GM21786 (cell line): ENCODE results near the gene DDAH2.
A peak's percentile ranks its signal among the peaks of the same experiment; 100 is the strongest.

ENCODE experiments used
- ATAC-seq: cut with Tn5 transposase; IDR thresholded peaks from one replicate; pipeline ENCODE4 v1.9.1; 2021; ENCODE audit not compliant: unreplicated experiment

DDAH2 gene

DNA sequence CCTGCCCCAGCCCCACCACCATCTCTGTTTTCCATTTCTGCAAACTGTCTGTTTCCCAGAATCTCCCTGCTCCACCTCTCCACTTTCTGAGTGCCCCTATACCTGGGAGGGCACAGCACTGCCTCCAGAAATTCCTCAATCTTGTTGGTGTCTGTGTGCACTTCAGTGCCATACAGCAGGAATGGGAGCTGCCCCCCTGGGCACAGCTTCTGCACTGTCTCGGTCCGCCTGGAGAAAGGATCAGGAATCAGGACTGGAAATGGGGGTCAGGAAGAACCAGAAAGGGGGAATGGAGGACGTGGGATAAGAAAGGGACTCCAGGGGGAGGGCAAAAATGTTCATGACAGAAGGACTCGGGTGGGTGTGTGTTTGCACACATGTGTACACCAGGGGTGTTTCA lies 4.6 kb upstream of the DDAH2 start:
- ATAC-seq: no peak

DNA sequence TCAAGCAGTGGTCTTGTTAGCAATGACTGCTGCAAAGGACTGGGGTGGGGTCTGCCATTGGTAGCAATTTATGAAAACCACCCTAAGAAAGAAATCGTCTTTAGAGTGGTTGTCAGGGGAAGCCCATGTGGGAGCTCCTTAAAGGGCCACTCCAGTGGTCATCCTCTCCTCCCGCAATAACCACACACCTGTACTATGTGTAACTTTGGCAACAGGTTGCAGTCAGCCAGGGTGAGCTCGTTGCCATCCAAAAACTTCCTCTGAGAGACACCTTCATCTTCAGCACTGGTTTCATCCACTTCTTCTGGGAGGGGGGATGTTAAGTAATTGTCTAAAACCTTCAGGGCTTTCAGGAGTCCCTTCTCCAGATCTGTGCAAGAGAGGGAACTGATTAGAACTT lies 2.9 kb upstream of the DDAH2 start:
- ATAC-seq: no peak

- ATAC-seq: no peak
These were observed 1.6 kb upstream of the DDAH2 start for GRCh38 chr6:31730631-31731086.

GRCh38 chr6:31729979-31730630 lies 1.0 kb upstream of the DDAH2 start:
- peak; percentile 40 for ATAC-seq

- peak; percentile 40 for ATAC-seq
These were observed 448 bp upstream of the DDAH2 start for GRCh38 chr6:31729515-31729978.

- no peak for ATAC-seq
These were observed 1.1 kb downstream of the DDAH2 start for GRCh38 chr6:31727717-31728671.

DNA sequence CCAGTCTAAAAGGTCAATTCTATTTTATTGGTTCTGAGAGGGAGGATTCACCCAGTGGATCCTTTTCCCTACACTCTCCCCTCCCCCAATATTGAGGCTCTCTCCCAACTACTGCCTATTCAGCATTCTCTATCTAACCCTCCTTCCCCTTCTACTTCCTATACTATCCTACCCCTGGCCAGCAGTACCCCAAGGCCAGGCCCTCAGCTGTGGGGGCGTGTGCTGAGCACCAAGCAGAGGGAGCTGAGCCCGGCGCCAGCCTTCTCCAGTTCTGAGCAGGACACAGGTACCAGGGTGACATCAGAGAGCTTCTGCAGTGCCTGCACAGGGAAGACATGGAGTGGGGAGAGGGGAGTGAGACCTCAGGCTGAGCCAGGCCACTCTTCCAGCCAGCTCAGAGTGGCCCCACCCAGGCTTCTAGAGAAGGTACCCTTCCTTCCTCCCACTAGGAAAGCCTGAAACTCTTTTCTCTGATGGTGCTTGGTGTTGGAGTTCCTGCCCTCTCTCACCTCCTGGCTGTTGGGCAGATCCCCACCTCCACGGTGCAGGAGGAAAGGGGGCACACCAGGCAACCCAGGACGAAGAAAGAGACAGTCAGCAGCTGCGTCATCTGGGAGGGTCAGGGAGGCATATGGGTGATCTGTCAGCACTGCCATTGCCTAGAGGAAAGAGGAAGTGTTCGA lies 1.9 kb downstream of the DDAH2 start:
- ATAC-seq: peak; percentile 54

GRCh38 chr6:31725502-31726350 lies 3.4 kb downstream of the DDAH2 start:
- no peak for ATAC-seq

DNA sequence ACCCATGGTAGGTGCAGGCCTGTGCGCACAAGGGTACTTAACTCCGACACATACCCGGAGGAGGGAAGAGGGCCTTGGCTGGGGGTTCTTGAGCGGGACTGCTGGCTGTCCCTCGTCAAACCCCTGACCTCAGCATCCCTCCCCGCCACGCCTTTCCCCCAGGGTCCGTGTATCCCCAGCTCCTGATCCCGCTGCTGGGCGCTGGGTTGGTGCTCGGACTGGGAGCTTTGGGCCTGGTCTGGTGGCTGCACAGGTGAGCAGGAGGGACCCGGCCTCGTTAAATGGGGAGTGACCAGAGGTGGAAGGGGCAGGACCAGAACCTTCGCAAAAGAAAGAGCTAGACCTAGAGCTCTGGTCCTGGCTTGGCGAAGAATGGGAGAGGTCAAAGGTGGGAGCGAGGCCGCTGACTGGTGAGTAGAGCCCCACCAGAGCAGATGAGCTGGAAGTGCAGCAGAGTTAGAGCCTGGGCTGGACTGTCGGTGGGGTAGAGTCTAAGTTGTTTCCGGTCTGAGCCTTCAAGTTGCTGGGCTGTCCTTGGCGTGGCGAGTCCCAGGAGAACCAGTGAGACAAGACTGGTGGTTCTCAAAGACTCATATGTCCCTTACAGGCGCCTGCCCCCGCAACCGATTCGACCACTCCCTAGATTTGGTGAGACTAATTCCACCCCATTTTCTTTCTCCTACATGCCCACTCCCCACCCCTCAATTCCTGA lies 5.0 kb downstream of the DDAH2 start:
- ATAC-seq: no peak

- ATAC-seq: no peak
These were observed 5.7 kb downstream of the DDAH2 start, which contains the start of gene MPIG6B for GRCh38 chr6:31723245-31723979. TSS of gene MPIG6B (plus strand) at chr6:31723373. CDS start at chr6:31723384, 11 bp downstream.

DNA sequence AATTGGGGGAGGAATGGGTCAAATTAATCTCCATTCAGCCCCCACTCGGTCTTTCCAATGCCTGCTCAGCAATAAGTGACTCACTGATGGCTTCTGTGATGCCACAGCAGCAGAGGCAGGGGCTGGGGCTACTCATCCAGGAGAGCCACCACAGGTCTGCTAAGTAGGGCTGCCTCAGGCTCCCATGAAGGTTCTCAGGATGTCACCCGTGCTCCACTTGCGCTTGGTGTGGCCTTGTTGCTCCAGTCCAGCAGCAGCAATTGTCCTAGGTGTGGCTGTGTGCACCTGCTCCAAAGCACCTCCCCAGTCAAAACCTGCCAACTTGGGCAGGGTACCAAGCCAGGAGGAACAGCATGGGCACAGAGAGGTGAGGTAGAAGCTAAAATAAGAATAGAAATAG lies 6.9 kb downstream of the DDAH2 start:
- ATAC-seq: no peak

DNA sequence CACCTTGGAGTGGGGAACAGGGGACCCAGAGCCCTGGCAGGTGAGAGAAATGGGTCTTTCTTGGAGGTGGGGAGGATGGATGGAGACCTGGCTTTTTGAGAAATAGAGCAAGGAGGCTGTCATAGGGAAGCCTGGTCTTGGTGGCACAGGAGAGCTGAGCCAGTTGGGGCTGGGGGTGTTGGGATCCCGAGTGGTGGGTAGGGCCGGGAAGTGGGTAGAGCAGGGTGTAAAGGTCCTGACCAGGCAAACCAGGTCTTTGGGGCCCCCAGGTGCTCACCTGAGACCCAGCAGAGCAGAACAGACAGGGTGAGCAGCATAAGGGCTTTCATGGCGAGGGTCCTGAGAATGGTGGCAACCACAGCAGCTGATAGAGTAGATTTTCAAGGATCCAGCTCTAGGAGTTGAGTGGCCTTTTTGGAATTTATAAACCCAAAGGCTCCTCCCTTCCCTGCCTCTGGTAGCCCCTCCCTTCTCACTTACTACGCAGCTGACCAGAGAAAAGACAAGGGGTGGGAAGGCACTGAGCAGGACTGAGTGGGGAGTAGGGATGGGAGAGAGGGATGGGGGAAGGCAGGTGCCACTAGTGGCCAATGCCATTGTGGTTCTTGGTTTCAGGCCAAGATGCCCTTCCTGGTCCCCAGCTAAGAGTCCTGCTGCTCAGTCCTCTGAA lies 7.6 kb downstream of the DDAH2 start, which contains the start of gene LY6G6C:
Gene LY6G6C (minus strand): TSS at position 396 of the 670 bp plus-strand sequence. CDS start 67 bp downstream, at position 329.
- no peak for ATAC-seq

DNA sequence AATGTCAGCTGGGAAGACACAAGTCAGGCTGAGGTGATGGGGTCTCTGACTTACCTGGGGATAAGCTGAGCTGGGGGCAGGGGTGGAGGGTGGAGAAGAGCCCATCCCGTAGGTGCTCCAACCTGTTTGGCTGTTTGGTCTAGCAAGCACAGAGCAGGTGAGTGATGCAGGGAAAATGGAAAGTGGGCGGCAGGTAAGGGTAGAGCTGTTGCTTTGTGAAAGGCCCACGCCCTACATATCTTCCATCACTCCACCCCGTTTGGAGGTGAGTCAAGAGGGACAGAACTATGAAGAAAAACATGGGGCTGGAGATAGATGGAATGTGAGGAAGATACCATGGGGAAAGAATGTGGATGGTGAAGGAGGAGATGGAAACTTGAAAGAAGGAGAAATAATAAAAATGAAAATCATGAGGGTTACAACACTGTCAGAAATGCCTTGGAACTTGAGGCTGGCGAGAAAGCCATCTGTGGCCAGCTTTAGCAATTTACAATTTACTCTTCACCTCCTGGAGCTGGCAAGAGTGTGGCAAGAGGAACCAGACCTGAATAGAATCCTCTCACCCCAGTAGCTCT lies 8.8 kb downstream of the DDAH2 start:
- no peak for ATAC-seq

- ATAC-seq: no peak
These were observed 10.1 kb downstream of the DDAH2 start for GRCh38 chr6:31719001-31719400.

GRCh38 chr6:31718265-31718664 lies 10.8 kb downstream of the DDAH2 start:
- no peak for ATAC-seq

- ATAC-seq: no peak
These were observed 11.4 kb downstream of the DDAH2 start for GRCh38 chr6:31717499-31718222.
